Measurements from ENCODE around the gene TBC1D22A. TPM values are rescaled to one million over a fixed set of nuclear protein-coding genes. Genes with fewer than 3 reads are reported as not detected.

Gene TBC1D22A
- total RNA-seq, 4 donors from 2014 or later = 9.2 to 45.3 (median 22.8) TPM

DNA sequence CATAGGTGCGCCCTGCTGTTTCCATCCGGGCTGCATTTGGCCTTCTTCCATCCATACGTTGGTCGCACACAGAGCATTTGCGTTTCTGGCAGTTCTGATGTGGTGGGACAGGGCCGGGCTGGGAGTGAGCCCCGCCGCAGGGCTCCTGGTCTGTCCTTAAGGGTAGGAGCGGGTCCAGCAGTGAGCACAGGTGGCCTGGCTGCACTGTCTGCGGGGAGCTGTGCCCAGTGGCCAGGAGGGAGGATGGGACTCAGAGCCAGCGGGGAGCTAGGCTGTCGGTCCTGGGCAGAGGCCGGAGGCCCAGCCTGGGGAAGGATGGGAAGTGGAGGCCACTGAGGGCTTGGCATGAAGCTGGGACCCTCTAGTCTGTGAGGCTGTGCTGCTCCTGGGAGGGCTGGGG, 385.1 kb downstream of the TBC1D22A start:
- TF ChIP-seq, protein P1, sequence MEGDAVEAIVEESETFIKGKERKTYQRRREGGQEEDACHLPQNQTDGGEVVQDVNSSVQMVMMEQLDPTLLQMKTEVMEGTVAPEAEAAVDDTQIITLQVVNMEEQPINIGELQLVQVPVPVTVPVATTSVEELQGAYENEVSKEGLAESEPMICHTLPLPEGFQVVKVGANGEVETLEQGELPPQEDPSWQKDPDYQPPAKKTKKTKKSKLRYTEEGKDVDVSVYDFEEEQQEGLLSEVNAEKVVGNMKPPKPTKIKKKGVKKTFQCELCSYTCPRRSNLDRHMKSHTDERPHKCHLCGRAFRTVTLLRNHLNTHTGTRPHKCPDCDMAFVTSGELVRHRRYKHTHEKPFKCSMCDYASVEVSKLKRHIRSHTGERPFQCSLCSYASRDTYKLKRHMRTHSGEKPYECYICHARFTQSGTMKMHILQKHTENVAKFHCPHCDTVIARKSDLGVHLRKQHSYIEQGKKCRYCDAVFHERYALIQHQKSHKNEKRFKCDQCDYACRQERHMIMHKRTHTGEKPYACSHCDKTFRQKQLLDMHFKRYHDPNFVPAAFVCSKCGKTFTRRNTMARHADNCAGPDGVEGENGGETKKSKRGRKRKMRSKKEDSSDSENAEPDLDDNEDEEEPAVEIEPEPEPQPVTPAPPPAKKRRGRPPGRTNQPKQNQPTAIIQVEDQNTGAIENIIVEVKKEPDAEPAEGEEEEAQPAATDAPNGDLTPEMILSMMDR (IDR thresholded peaks at IDR 0.05) = no peak
- no peak for TF ChIP-seq POLR2A (IDR thresholded peaks at IDR 0.05)
- H3K4me1 ChIP-seq = no peaks in the 10 kb centered on the region

GRCh38 chr22:47148510-47148909, 386.1 kb downstream of the TBC1D22A start:
- no peak for DNase-seq
- Histone ChIP-seq H3K4me1 (no peaks in the 10 kb centered on the region), H3K9me3 (no peaks in the 10 kb centered on the region), H3K27ac (no peak overlapping the region), H3K27me3 (no peaks in the 10 kb centered on the region), H3K36me3 (no peaks in the 10 kb centered on the region), H3K4me3 (no peak overlapping the region)
- intact Hi-C loops (cut with DNase I; ENCODE audit: low total_unique reads) = no loop called here
- TF ChIP-seq, protein P1 (IDR thresholded peaks at IDR 0.05) = no peak
- TF ChIP-seq POLR2A (IDR thresholded peaks at IDR 0.05) = no peak

More for the DNA sequence above, 385.1 kb downstream of the TBC1D22A start:
- Histone ChIP-seq H3K36me3 (no peaks in the 10 kb centered on the region), H3K9me3 (no peaks in the 10 kb centered on the region), H3K27ac (no peak overlapping the region), H3K4me3 (no peak overlapping the region), H3K27me3 (no peaks in the 10 kb centered on the region)
- DNase-seq = no peak
- intact Hi-C loops (cut with DNase I; ENCODE audit: low total_unique reads) = no loop called here

DNA sequence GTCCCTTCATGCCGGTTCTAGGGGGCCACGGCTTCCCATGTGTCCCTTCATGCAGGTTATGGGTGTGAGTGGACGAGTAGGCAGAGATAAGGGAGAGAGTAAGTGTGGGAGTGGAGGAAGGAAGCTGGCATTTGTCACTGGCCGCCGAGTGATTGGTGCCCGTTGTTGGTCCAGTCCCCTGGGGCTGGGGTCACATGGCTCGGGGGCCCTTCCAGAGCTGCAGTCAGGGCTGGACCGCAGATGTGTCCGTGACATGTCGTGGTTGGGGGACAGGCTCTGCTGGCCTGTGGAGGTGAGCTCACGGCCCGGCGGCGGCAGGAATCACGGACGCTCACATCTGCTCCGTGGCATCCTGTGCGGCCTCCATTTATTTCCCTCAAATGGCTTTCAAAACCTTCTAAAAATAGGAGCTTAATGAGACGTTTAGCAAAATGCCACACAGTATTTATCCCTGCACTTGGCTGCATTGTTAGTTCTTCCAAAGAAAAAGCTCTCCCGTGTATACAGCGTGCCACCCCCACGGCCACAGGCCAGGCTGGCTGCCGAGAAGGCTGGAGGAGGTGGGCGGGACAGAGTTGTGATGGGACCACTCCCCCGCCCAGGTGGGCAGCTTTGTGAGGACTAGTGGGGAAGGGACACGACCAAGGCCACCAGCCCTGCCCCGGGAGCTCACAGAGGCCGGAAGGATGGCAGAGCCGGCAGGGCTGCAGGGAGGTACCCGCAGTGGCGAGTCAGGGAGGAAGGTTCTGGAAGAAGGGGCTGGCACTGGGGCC, 386.7 kb downstream of the TBC1D22A start:
- no peaks in the 10 kb centered on the region for H3K9me3 ChIP-seq
- no peak for DNase-seq
- no peaks in the 10 kb centered on the region for H3K27me3 ChIP-seq
- H3K4me1 ChIP-seq = no peaks in the 10 kb centered on the region
- intact Hi-C loops (cut with DNase I; ENCODE audit: low total_unique reads) = no loop called here
- H3K4me3 ChIP-seq = no peak overlapping the region
- no peaks in the 10 kb centered on the region for H3K36me3 ChIP-seq
- TF ChIP-seq, protein P1 (IDR thresholded peaks at IDR 0.05) = no peak
- TF ChIP-seq POLR2A (IDR thresholded peaks at IDR 0.05) = no peak
- H3K27ac ChIP-seq = no peak overlapping the region

- Histone ChIP-seq H3K9me3 (no peaks in the 10 kb centered on the region), H3K36me3 (no peaks in the 10 kb centered on the region), H3K4me3 (no peak overlapping the region), H3K4me1 (no peaks in the 10 kb centered on the region), H3K27ac (no peak overlapping the region), H3K27me3 (no peaks in the 10 kb centered on the region)
- intact Hi-C loops (cut with DNase I; ENCODE audit: low total_unique reads) = no loop called here
- TF ChIP-seq, protein P1 (IDR thresholded peaks at IDR 0.05) = no peak
- no peak for TF ChIP-seq POLR2A (IDR thresholded peaks at IDR 0.05)
- DNase-seq = no peak
Measured at GRCh38 chr22:47149976-47150375, 387.5 kb downstream of the TBC1D22A start.

DNA sequence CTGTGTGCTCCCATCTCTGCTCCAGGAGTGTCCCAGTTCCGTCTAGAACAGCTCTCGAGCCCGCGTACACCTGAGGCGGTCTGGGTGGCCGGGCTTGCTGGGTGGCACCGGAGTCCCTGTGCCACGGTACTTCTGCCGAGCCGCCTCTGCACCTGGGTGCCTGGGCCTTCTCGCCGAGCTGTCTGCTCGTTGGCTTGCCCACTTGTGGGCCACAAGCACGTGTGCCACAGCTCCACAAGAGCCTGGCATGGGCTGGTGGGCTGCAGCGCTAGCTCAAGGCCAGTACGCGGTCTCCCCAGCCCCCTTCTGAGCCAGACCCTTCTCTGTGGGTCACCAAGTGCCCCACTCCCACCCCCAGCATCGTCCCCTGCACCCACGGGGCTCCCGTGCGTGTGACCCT, 388.0 kb downstream of the TBC1D22A start:
- no peak for TF ChIP-seq POLR2A (IDR thresholded peaks at IDR 0.05)
- TF ChIP-seq, protein P1 (IDR thresholded peaks at IDR 0.05) = no peak
- H3K9me3 ChIP-seq = no peaks in the 10 kb centered on the region
- DNase-seq = no peak
- no peaks in the 10 kb centered on the region for H3K36me3 ChIP-seq
- intact Hi-C loops (cut with DNase I; ENCODE audit: low total_unique reads) = no loop called here
- H3K4me1 ChIP-seq = no peaks in the 10 kb centered on the region
- no peak overlapping the region for H3K4me3 ChIP-seq
- no peak overlapping the region for H3K27ac ChIP-seq
- no peaks in the 10 kb centered on the region for H3K27me3 ChIP-seq
